Endometrial microvascular endothelial cells (primary cell): Measurements from ENCODE around the gene TEX9. TPM values are rescaled to one million over a fixed set of nuclear protein-coding genes. Genes with fewer than 3 reads are reported as not detected.

ENCODE experiments used
- in situ Hi-C: cut with HindIII; loops from 2 replicates; pipeline ENCODE4 v1.10.0; 2017; ENCODE audit warnings: low sequenced_read_pairs, low pct_unique_long_range_greater_than_20kb; ENCODE audit errors: inconsistent ontology term
- total RNA-seq: library from RNA; depleted of rRNA; stranded (reverse); fragments of >200 nt; gene quantifications from one replicate; pipeline ENCODE4 v1.2.3, GENCODE V29; 2015; ENCODE audit errors: inconsistent ontology term

The TEX9 gene
- total RNA-seq, 1 donor from 2014 or later: 0.09 TPM

- in situ Hi-C loops: no loop called here
Measured at GRCh38 chr15:56425976-56426375, 60.8 kb downstream of the TEX9 start.

- in situ Hi-C loops: no loop called here
Measured at GRCh38 chr15:56428821-56429458, 63.7 kb downstream of the TEX9 start.

- in situ Hi-C loops: no loop called here
Measured at GRCh38 chr15:56432304-56432703, 67.1 kb downstream of the TEX9 start.

GRCh38 chr15:56440214-56440770 lies 75.1 kb downstream of the TEX9 start:
- in situ Hi-C loops: no loop called here

GRCh38 chr15:56442354-56442753 lies 77.1 kb downstream of the TEX9 start:
- in situ Hi-C loops: no loop called here

GRCh38 chr15:56445746-56446145 lies 80.5 kb downstream of the TEX9 start:
- in situ Hi-C loops: no loop called here

GRCh38 chr15:56454836-56455235 lies 89.6 kb downstream of the TEX9 start:
- in situ Hi-C loops: no loop called here

- in situ Hi-C loops: no loop called here
Measured at GRCh38 chr15:56456229-56456628, 91.0 kb downstream of the TEX9 start.

- in situ Hi-C loops: no loop called here
Measured at GRCh38 chr15:56459096-56459495, 93.9 kb downstream of the TEX9 start.

GRCh38 chr15:56460071-56460470 lies 94.8 kb downstream of the TEX9 start:
- in situ Hi-C loops: no loop called here

GRCh38 chr15:56460947-56461346 lies 95.7 kb downstream of the TEX9 start:
- in situ Hi-C loops: no loop called here

GRCh38 chr15:56464893-56465520 lies 99.8 kb downstream of the TEX9 start, which contains the start of gene MNS1:
MNS1 (minus strand) TSS chr15:56465137; CDS start chr15:56464972, 165 bp downstream.
- in situ Hi-C loops: no loop called here

GRCh38 chr15:56467616-56468015 lies 102.4 kb downstream of the TEX9 start:
- in situ Hi-C loops: no loop called here

- in situ Hi-C loops: no loop called here
Measured at GRCh38 chr15:56468401-56468800, 103.2 kb downstream of the TEX9 start.

GRCh38 chr15:56469483-56469882 lies 104.3 kb downstream of the TEX9 start:
- in situ Hi-C loops: no loop called here

GRCh38 chr15:56471440-56472069 lies 106.3 kb downstream of the TEX9 start:
- in situ Hi-C loops: no loop called here

- in situ Hi-C loops: no loop called here
Measured at GRCh38 chr15:56472278-56472677, 107.1 kb downstream of the TEX9 start.

- in situ Hi-C loops: no loop called here
Measured at GRCh38 chr15:56473017-56473416, 107.8 kb downstream of the TEX9 start.

GRCh38 chr15:56475351-56475750 lies 110.1 kb downstream of the TEX9 start:
- in situ Hi-C loops: loop anchor here (25.0 kb wide), 1 partner anchor 662 kb away; no protein-coding TSS in a partner anchor
